CD14-positive monocyte (primary cell): Measurements from ENCODE around the gene ACSM3. TPM values are rescaled to one million over a fixed set of nuclear protein-coding genes. Genes with fewer than 3 reads are reported as not detected.
A peak's percentile ranks its signal among the peaks of the same experiment; 100 is the strongest.

Experiments used
- DNase-seq, 3 donors: peaks; one replicate each; pipeline ENCODE4 v3.0.0-alpha.2; 2011 to 2022
- H2AFZ ChIP-seq: 2 replicates; pipeline ENCODE4 v1.6.0; 2012; ENCODE audit warnings: mild to moderate bottlenecking, low read depth, low read length, inconsistent platforms; ENCODE audit not compliant: insufficient read depth, poor library complexity, severe bottlenecking
- H3K27ac ChIP-seq, 2 donors: 1 replicate in 1 of 2; 2 replicates in 1 of 2; pipeline ENCODE4 v1.5.1; 2012 to 2013; ENCODE audit warnings: low read length in 2 of 2, control low read depth in 1 of 2, inconsistent platforms in 1 of 2, low read depth in 1 of 2, mild to moderate bottlenecking in 1 of 2
- H3K27me3 ChIP-seq, 2 donors: one replicate each; pipeline versions ENCODE4 v1.6.0 to v1.6.1; 2011 to 2013; ENCODE audit warnings: low read length in 2 of 2; ENCODE audit not compliant: control insufficient read depth in 2 of 2, insufficient read depth in 2 of 2
- H3K36me3 ChIP-seq, 2 donors: replicated peaks in 1 of 2; 1 replicate in 1 of 2; 2 replicates in 1 of 2; pipeline versions ENCODE4 v1.5.1 to v1.6.1; 2012 to 2013; ENCODE audit warnings: low read length in 2 of 2, control low read depth in 1 of 2, inconsistent platforms in 1 of 2, mild to moderate bottlenecking in 1 of 2; ENCODE audit not compliant: insufficient read depth in 2 of 2, control insufficient read depth in 1 of 2
- H3K4me1 ChIP-seq, 2 donors: 1 replicate in 1 of 2; 2 replicates in 1 of 2; pipeline versions ENCODE4 v1.5.1 to v1.6.1; 2012 to 2013; ENCODE audit warnings: low read length in 2 of 2, control low read depth in 1 of 2, inconsistent platforms in 1 of 2, mild to moderate bottlenecking in 1 of 2, moderate library complexity in 1 of 2; ENCODE audit not compliant: insufficient read depth in 2 of 2, control insufficient read depth in 1 of 2
- H3K4me2 ChIP-seq: replicated peaks from 2 replicates; pipeline ENCODE3; 2012; ENCODE audit warnings: low read length, moderate library complexity, mild to moderate bottlenecking; ENCODE audit not compliant: poor library complexity, severe bottlenecking; ENCODE audit errors: extremely low read depth
- H3K4me3 ChIP-seq, 3 experiments: fragments of 200-600 bp in 1 of 3; sonication (generic) in 1 of 3; replicated peaks in 1 of 3; 1 replicate in 2 of 3; 2 replicates in 1 of 3; pipeline ENCODE4 v1.5.1; 2011 to 2013; ENCODE audit warnings: low read length in 3 of 3, mild to moderate bottlenecking in 3 of 3, control low read depth in 2 of 3, low read depth in 2 of 3, inconsistent platforms in 1 of 3, moderate library complexity in 1 of 3
- H3K79me2 ChIP-seq: 2 replicates; pipeline ENCODE4 v1.6.0; 2012; ENCODE audit warnings: mild to moderate bottlenecking, control low read depth, inconsistent platforms, low read length, moderate library complexity; ENCODE audit not compliant: insufficient read depth
- H3K9ac ChIP-seq: 2 replicates; pipeline ENCODE4 v1.6.0; 2017; ENCODE audit warnings: low read length, mild to moderate bottlenecking; ENCODE audit not compliant: insufficient read depth, poor library complexity, severe bottlenecking
- H3K9me3 ChIP-seq, 2 donors: replicated peaks in 1 of 2; 1 replicate in 1 of 2; 2 replicates in 1 of 2; pipeline versions ENCODE4 v1.5.1 to v1.6.1; 2012 to 2013; ENCODE audit warnings: low read length in 2 of 2, control low read depth in 1 of 2; ENCODE audit not compliant: control insufficient read depth in 1 of 2, insufficient read depth in 1 of 2
- H4K20me1 ChIP-seq: 2 replicates; pipeline ENCODE4 v1.6.0; 2012; ENCODE audit warnings: mild to moderate bottlenecking, low read length, control low read depth, moderate library complexity; ENCODE audit not compliant: insufficient read depth
- H3K27ac Mint-ChIP-seq, 7 donors: one replicate each; pipeline ENCODE4 v1.8.0; 2020; ENCODE audit warnings: mild to moderate bottlenecking in 7 of 7, mixed read lengths in 7 of 7, moderate library complexity in 6 of 7, inconsistent platforms in 2 of 7
- H3K27me3 Mint-ChIP-seq, 3 donors: one replicate each; pipeline ENCODE4 v1.8.0; 2021 to 2022; ENCODE audit warnings: low read depth in 3 of 3, mild to moderate bottlenecking in 3 of 3, mixed read lengths in 3 of 3, moderate library complexity in 3 of 3, inconsistent platforms in 1 of 3
- H3K36me3 Mint-ChIP-seq, 2 donors: one replicate each; pipeline ENCODE4 v1.8.0; 2020; ENCODE audit warnings: mixed read lengths in 2 of 2, inconsistent platforms in 1 of 2, mild to moderate bottlenecking in 1 of 2
- H3K4me1 Mint-ChIP-seq: one replicate; pipeline ENCODE4 v1.8.0; 2020; ENCODE audit warnings: mild to moderate bottlenecking, mixed read lengths
- H3K4me3 Mint-ChIP-seq, 2 donors: one replicate each; pipeline ENCODE4 v1.8.0; 2020; ENCODE audit warnings: mild to moderate bottlenecking in 2 of 2, mixed read lengths in 2 of 2, moderate library complexity in 1 of 2
- H3K9me3 Mint-ChIP-seq, 7 donors: one replicate each; pipeline ENCODE4 v1.8.0; 2020 to 2022; ENCODE audit warnings: mixed read lengths in 7 of 7, mild to moderate bottlenecking in 6 of 7, moderate library complexity in 6 of 7, inconsistent platforms in 2 of 7
- WGBS: methylation state at CpG from one replicate; pipeline ENCODE4 v1.1.5; 2013; ENCODE audit warnings: missing lambda C conversion rate; ENCODE audit not compliant: insufficient coverage; 5-methylcytosine and 5-hydroxymethylcytosine counted together
- intact Hi-C, 2 donors: fragments of 100-400 bp; cut with micrococcal nuclease; formaldehyde crosslinking; loops; one replicate each; pipeline versions ENCODE4 v1.15.0 to v1.15.1; 2023
- polyA plus RNA-seq, 3 donors: library from polyadenylated mRNA; depleted of rRNA in 1 of 3; unstranded in 2 of 3; stranded (reverse) in 1 of 3; fragments of 300-500 nt in 2 of 3; fragments of >200 nt in 1 of 3; fragmentation: Illumina TruSeq in 2 of 3; gene quantifications; 1 replicate in 2 of 3; 2 replicates in 1 of 3; pipeline ENCODE4 v1.2.3, GENCODE V29; 2012 to 2021
- TF ChIP-seq, protein P1 (sequence below): fragments of 200-600 bp; IDR thresholded peaks from one replicate; pipeline ENCODE4 v1.8.0; 2022; ENCODE audit warnings: antibody characterized with exemption, mild to moderate bottlenecking

ACSM3 gene
- polyA plus RNA-seq, 3 donors = 1.6 to 5.1 (median 1.9) TPM

DNA sequence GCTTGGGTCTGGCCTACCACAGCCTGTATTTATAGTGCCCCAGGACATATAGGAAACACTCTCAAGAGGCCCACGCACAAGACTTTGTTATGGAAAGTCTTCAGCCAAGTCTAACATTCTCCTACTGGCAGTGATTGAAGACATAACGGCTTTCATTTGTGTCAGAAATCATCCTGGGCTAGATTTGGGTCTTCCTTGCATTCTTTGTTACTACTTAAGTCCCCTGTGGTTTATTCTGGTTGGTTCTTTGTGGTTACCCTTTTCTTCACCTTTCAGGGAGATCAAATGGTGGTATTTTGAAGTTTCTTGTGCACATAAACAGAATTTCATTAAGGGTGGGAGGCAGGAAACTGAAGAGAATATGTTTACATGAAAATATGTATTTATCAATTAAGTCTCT lies 80.2 kb downstream of the ACSM3 start:
- H3K4me3 ChIP-seq = no peak overlapping the region

DNA sequence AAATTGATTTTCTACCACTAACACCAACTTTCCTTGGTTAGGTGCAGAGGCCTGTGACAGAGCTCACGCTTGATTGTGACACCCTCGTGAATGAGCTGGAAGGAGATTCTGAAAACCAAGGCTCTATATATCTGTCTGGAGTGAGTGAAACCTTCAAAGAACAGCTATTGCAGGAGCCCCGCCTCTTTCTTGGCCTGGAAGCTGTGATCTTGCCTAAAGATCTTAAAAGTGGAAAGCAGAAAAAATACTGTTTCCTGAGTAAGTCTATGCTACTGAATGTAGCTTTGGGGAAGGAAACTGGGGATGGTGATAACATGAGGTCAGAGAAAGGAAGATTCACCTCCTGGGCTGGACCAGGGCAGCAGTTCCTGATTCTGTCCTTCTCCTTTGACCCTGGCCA lies 80.8 kb downstream of the ACSM3 start:
- Histone ChIP-seq H3K36me3 (peaks cover 3 to 28% of the 10 kb centered on the region in 2 donors), H3K4me1 (peaks cover 8 to 16% of the 10 kb centered on the region in 2 donors), H2AFZ (no peak overlapping the region), H3K27me3 (no peaks in the 10 kb centered on the region), H3K79me2 (no peaks in the 10 kb centered on the region), H3K9ac (peak overlapping the region; percentile 37), H4K20me1 (no peaks in the 10 kb centered on the region), H3K4me2 (no peak overlapping the region), H3K4me3 (no peak overlapping the region), H3K27ac (peak overlapping the region in 1 of 2 donors; percentile 50), H3K9me3 (no peaks in the 10 kb centered on the region)
- H3K4me3 Mint-ChIP-seq = peak overlapping the region in 1 of 2 donors; percentile 18
- WGBS = 11% methylated on average over 3 of the region's 3 CpGs
- H3K9me3 Mint-ChIP-seq = no peaks in the 10 kb centered on the region
- H3K4me1 Mint-ChIP-seq = peaks cover 28% of the 10 kb centered on the region
- no peaks in the 10 kb centered on the region for H3K27me3 Mint-ChIP-seq
- peak overlapping the region in 5 of 7 donors; percentile 3 to 76 (median 38) for H3K27ac Mint-ChIP-seq
- peaks cover 16 to 34% of the 10 kb centered on the region in 2 donors for H3K36me3 Mint-ChIP-seq
- DNase-seq = peak; percentile 6 to 22 (median 18)
- TF ChIP-seq, protein P1, sequence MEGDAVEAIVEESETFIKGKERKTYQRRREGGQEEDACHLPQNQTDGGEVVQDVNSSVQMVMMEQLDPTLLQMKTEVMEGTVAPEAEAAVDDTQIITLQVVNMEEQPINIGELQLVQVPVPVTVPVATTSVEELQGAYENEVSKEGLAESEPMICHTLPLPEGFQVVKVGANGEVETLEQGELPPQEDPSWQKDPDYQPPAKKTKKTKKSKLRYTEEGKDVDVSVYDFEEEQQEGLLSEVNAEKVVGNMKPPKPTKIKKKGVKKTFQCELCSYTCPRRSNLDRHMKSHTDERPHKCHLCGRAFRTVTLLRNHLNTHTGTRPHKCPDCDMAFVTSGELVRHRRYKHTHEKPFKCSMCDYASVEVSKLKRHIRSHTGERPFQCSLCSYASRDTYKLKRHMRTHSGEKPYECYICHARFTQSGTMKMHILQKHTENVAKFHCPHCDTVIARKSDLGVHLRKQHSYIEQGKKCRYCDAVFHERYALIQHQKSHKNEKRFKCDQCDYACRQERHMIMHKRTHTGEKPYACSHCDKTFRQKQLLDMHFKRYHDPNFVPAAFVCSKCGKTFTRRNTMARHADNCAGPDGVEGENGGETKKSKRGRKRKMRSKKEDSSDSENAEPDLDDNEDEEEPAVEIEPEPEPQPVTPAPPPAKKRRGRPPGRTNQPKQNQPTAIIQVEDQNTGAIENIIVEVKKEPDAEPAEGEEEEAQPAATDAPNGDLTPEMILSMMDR = no peak
- intact Hi-C loops = no loop called here

More for the DNA sequence above, 80.2 kb downstream of the ACSM3 start:
- Histone ChIP-seq H3K27ac (peak overlapping the region in 1 of 2 donors; percentile 50), H2AFZ (peak overlapping the region; percentile 7), H3K9ac (no peak overlapping the region), H4K20me1 (no peaks in the 10 kb centered on the region), H3K9me3 (no peaks in the 10 kb centered on the region), H3K4me1 (peaks cover 6 to 12% of the 10 kb centered on the region in 2 donors), H3K36me3 (peaks cover 3 to 29% of the 10 kb centered on the region in 2 donors), H3K27me3 (no peaks in the 10 kb centered on the region), H3K79me2 (no peaks in the 10 kb centered on the region), H3K4me2 (no peak overlapping the region)
- WGBS = 71% methylated on average over 1 of the region's 2 CpGs
- H3K4me1 Mint-ChIP-seq = peaks cover 23% of the 10 kb centered on the region
- peak overlapping the region in 4 of 7 donors; percentile 11 to 73 (median 37) for H3K27ac Mint-ChIP-seq
- peaks cover 16 to 37% of the 10 kb centered on the region in 2 donors for H3K36me3 Mint-ChIP-seq
- no peaks in the 10 kb centered on the region for H3K9me3 Mint-ChIP-seq
- no peak for DNase-seq
- TF ChIP-seq, protein P1 = no peak
- H3K4me3 Mint-ChIP-seq = no peak overlapping the region
- intact Hi-C loops = no loop called here
- no peaks in the 10 kb centered on the region for H3K27me3 Mint-ChIP-seq
